GM12878 (cell line): ENCODE results near the gene STAMBPL1.

Experiments
- GABPA ChIP-seq: IDR thresholded peaks from 2 replicates; pipeline ENCODE4 v1.6.1; 2014; ENCODE audit warnings: antibody characterized with exemption, low read depth, mild to moderate bottlenecking, inconsistent platforms
- MXI1 ChIP-seq: fragments of 150-350 bp; IDR thresholded peaks from 2 replicates; pipeline ENCODE4 v1.6.1; 2011; ENCODE audit warnings: low read depth, mild to moderate bottlenecking, inconsistent platforms, low read length, improper control_type of control experiment
- TF ChIP-seq, protein P1 (sequence below), 3 experiments: IDR thresholded peaks in 2 of 3; conservative IDR thresholded peaks in 1 of 3; 2 replicates each; pipeline ENCODE4 v1.5.1; 2011; ENCODE audit warnings: low read depth in 3 of 3, low read length in 3 of 3, mild to moderate bottlenecking in 3 of 3, control low read depth in 2 of 3, moderate library complexity in 2 of 3, inconsistent platforms in 1 of 3, mixed read lengths in 1 of 3; ENCODE audit not compliant: control insufficient read depth in 2 of 3, insufficient read depth in 1 of 3; ENCODE audit errors: extremely low read depth in 1 of 3

DNA sequence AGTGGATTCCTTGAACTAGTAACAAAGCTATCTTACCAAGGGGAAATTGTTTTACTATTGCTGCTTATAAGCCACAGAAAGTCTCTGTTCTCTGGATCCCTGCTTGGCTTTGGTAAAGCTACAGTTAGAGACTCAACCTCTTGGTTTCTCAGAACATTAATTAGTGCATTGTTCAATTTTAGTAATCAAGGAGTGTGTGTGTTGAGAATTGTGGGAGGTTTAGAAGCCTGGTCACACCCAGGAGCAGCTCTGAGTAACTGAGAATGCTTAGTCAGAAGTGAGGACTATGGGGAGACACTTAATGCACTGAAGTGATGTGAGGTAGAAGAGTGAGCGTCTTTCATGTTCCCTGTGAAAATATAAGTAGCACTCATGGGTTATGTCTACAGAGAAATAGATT lies 80.8 kb downstream of the STAMBPL1 start:
- TF ChIP-seq GABPA = no peak
- TF ChIP-seq, protein P1, sequence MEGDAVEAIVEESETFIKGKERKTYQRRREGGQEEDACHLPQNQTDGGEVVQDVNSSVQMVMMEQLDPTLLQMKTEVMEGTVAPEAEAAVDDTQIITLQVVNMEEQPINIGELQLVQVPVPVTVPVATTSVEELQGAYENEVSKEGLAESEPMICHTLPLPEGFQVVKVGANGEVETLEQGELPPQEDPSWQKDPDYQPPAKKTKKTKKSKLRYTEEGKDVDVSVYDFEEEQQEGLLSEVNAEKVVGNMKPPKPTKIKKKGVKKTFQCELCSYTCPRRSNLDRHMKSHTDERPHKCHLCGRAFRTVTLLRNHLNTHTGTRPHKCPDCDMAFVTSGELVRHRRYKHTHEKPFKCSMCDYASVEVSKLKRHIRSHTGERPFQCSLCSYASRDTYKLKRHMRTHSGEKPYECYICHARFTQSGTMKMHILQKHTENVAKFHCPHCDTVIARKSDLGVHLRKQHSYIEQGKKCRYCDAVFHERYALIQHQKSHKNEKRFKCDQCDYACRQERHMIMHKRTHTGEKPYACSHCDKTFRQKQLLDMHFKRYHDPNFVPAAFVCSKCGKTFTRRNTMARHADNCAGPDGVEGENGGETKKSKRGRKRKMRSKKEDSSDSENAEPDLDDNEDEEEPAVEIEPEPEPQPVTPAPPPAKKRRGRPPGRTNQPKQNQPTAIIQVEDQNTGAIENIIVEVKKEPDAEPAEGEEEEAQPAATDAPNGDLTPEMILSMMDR (IDR thresholded peaks at IDR 0.05 in 2 of 3, conservative IDR thresholded peaks at IDR 0.05 in 1 of 3; ENCODE audit: control insufficient read depth in 2 of 3, extremely low read depth in 1 of 3, insufficient read depth in 1 of 3, low read depth in 3 of 3, low read length in 3 of 3) = no peak
- TF ChIP-seq MXI1 = no peak
